Brain microvascular endothelial cell (primary cell): ENCODE measurements around the gene SHKBP1.

Experiments
- DNase-seq: peaks from one replicate; pipeline ENCODE4 v3.0.0-alpha.2; 2020
- H3K27ac ChIP-seq: fragments of 250-450 bp; sonication (Bioruptor Pico); 2 replicates; pipeline ENCODE4 v1.5.1; 2020; ENCODE audit warnings: mild to moderate bottlenecking, moderate library complexity
- H3K27me3 ChIP-seq: fragments of 250-450 bp; sonication (Bioruptor Pico); replicated peaks from 2 replicates; pipeline ENCODE4 v1.5.1; 2020; ENCODE audit warnings: mild to moderate bottlenecking
- H3K36me3 ChIP-seq: fragments of 250-450 bp; sonication (Bioruptor Pico); replicated peaks from 2 replicates; pipeline ENCODE4 v1.5.1; 2020; ENCODE audit warnings: mild to moderate bottlenecking
- H3K4me3 ChIP-seq: 2 replicates; pipeline ENCODE4 v1.5.1; 2011; ENCODE audit warnings: low read depth, mild to moderate bottlenecking, control low read depth, low read length, moderate library complexity
- CTCF ChIP-seq: IDR thresholded peaks from 2 replicates; pipeline ENCODE4 v1.5.1; 2011; ENCODE audit warnings: low read depth, mild to moderate bottlenecking, moderate library complexity, low read length, control low read depth, inconsistent platforms; ENCODE audit errors: missing control alignments
- in situ Hi-C: cut with HindIII; loops from 2 replicates; pipeline ENCODE4 v1.10.0; 2017; ENCODE audit warnings: low sequenced_read_pairs, low pct_ligation_motif_present

Gene SHKBP1

GRCh38 chr19:40576585-40577451 is at the start of gene SHKBP1:
Gene SHKBP1 (plus strand): TSS chr19:40576873. CDS start chr19:40576900, 27 bp downstream.
- peak within 1 kb of the TSS; percentile 82 for H3K4me3 ChIP-seq
- TF ChIP-seq CTCF = no peak
- in situ Hi-C loops = no loop called here

GRCh38 chr19:40528078-40528477 is 48.6 kb upstream of the SHKBP1 start:
- no peak for DNase-seq
- H3K27ac ChIP-seq = no peak overlapping the region
- no peaks in the 10 kb centered on the region for H3K36me3 ChIP-seq
- H3K27me3 ChIP-seq = peaks cover 3% of the 10 kb centered on the region
- in situ Hi-C loops = no loop called here
- TF ChIP-seq CTCF = no peak
- H3K4me3 ChIP-seq = no peak overlapping the region

More at GRCh38 chr19:40576585-40577451, at the start of gene SHKBP1:
- DNase-seq = peak; percentile 91
- Histone ChIP-seq H3K36me3 (peaks cover 7% of the 10 kb centered on the region), H3K27me3 (no peaks in the 10 kb centered on the region), H3K27ac (peak within 1 kb of the TSS; percentile 85)

- in situ Hi-C loops = no loop called here
- TF ChIP-seq CTCF = no peak
- no peak for DNase-seq
- Histone ChIP-seq H3K27me3 (peaks cover 3% of the 10 kb centered on the region), H3K4me3 (no peak overlapping the region), H3K27ac (no peak overlapping the region), H3K36me3 (no peaks in the 10 kb centered on the region)
Measured at GRCh38 chr19:40528533-40529092, 48.1 kb upstream of the SHKBP1 start.

- H3K27me3 ChIP-seq = peaks cover 3% of the 10 kb centered on the region
- no peak overlapping the region for H3K27ac ChIP-seq
- peak overlapping the region; percentile 42 for H3K4me3 ChIP-seq
- no peaks in the 10 kb centered on the region for H3K36me3 ChIP-seq
- DNase-seq = peak; percentile 42
- TF ChIP-seq CTCF = peak; percentile 87
- in situ Hi-C loops = no loop called here
Measured at GRCh38 chr19:40529093-40529954, 47.3 kb upstream of the SHKBP1 start.

GRCh38 chr19:40530091-40530901 is 46.4 kb upstream of the SHKBP1 start:
- no peak overlapping the region for H3K27ac ChIP-seq
- H3K36me3 ChIP-seq = no peaks in the 10 kb centered on the region
- peak overlapping the region; percentile 15 for H3K4me3 ChIP-seq
- H3K27me3 ChIP-seq = peaks cover 3% of the 10 kb centered on the region
- in situ Hi-C loops = loop anchor here (10.0 kb wide), 1 partner anchor 65 kb away; no protein-coding TSS in a partner anchor
- TF ChIP-seq CTCF = peak; percentile 42
- DNase-seq = no peak
